WTC11 (cell line): Measurements from ENCODE around the gene U2AF2.

ENCODE experiments used
- CTCF ChIP-seq: fragments of 200-600 bp; IDR thresholded peaks from 2 replicates; pipeline ENCODE4 v1.8.0; 2022; ENCODE audit warnings: antibody characterized with exemption
- ESRRA ChIP-seq: sonication (generic); formaldehyde crosslinking; IDR thresholded peaks from 2 replicates; pipeline ENCODE4 v1.8.1; 2022; ENCODE audit warnings: mild to moderate bottlenecking, missing genetic modification reagents, borderline replicate concordance
- FOXP4 ChIP-seq: sonication (generic); formaldehyde crosslinking; IDR thresholded peaks from 2 replicates; pipeline ENCODE4 v1.8.0; 2022; ENCODE audit warnings: mild to moderate bottlenecking, missing genetic modification reagents
- IRF2 ChIP-seq: sonication (generic); formaldehyde crosslinking; IDR thresholded peaks from 2 replicates; pipeline ENCODE4 v1.8.0; 2022; ENCODE audit warnings: low read depth, missing genetic modification reagents, borderline replicate concordance
- NR3C1 ChIP-seq: sonication (generic); formaldehyde crosslinking; conservative IDR thresholded peaks from 2 replicates; pipeline ENCODE4 v1.8.1; 2023; ENCODE audit warnings: low read depth, mild to moderate bottlenecking, missing genetic modification reagents
- TCF7 ChIP-seq: sonication (generic); formaldehyde crosslinking; IDR thresholded peaks from 2 replicates; pipeline ENCODE4 v1.8.0; 2022; ENCODE audit warnings: mild to moderate bottlenecking, low read depth, missing genetic modification reagents, moderate library complexity
- ZNF263 ChIP-seq: sonication (generic); formaldehyde crosslinking; IDR thresholded peaks from 2 replicates; pipeline ENCODE4 v1.8.1; 2022; ENCODE audit warnings: low read depth, mild to moderate bottlenecking, moderate library complexity, missing genetic modification reagents

GRCh38 chr19:55712804-55713631 is 58.2 kb downstream of the U2AF2 start:
- TF ChIP-seq NR3C1 (CRISPR knock-in tag) (no peak), ZNF263 (CRISPR knock-in tag) (no peak), TCF7 (CRISPR knock-in tag) (no peak), FOXP4 (CRISPR knock-in tag) (no peak), CTCF (no peak), IRF2 (CRISPR knock-in tag) (no peak), ESRRA (CRISPR knock-in tag) (no peak)
